AG04450 (cell line): ENCODE data around the gene NINJ2. TPM values are rescaled to one million over a fixed set of nuclear protein-coding genes. Genes with fewer than 3 reads are reported as not detected.
"Not testable (repeated sequence)": the region's sequence is repeated elsewhere in the genome, so short reads cannot be mapped to it uniquely, and the experiment has no call there.

Experiments
- CTCF ChIA-PET: fragments of 300-600, 350-600 bp; formaldehyde crosslinking; extraction: SDS; loops from one replicate; lab custom pipeline; 2022; ENCODE audit warnings: antibody characterized with exemption, inconsistent platforms; lab: Charles Lee
- POLR2A ChIA-PET: fragments of 350-600 bp; formaldehyde crosslinking; extraction: SDS; loops from one replicate; lab custom pipeline; 2021; ENCODE audit warnings: antibody characterized with exemption, inconsistent platforms; lab: Yijun Ruan, JAX
- DNase-seq: peaks from one replicate; pipeline ENCODE4 v3.0.0-alpha.2; 2011; ENCODE audit warnings: low read depth, low spot score
- H3K27ac ChIP-seq: one replicate; pipeline ENCODE4 v1.5.1; 2012; ENCODE audit warnings: low read depth, low read length, control low read depth
- H3K27me3 ChIP-seq: one replicate; pipeline ENCODE4 v1.6.0; 2012; ENCODE audit warnings: low read length; ENCODE audit not compliant: control insufficient read depth, insufficient read depth
- H3K4me3 ChIP-seq: 2 replicates; pipeline ENCODE4 v1.5.1; 2011; ENCODE audit warnings: mild to moderate bottlenecking, low read depth, low read length, control low read depth
- H3K9me3 ChIP-seq: 2 replicates; pipeline ENCODE4 v1.5.1; 2012; ENCODE audit warnings: low read length; ENCODE audit not compliant: control insufficient read depth, insufficient read depth
- polyA plus RNA-seq: library from polyadenylated mRNA; depleted of rRNA; stranded (reverse); fragments of >200 nt; gene quantifications from 2 replicates; pipeline ENCODE4 v1.2.3, GENCODE V29; 2011
- TF ChIP-seq, protein P1 (sequence below): IDR thresholded peaks from 2 replicates; pipeline ENCODE4 v1.5.1; 2011; ENCODE audit warnings: low read depth, low read length, control low read depth, inconsistent platforms

NINJ2 gene
- polyA plus RNA-seq, 1 experiment = not detected

DNA sequence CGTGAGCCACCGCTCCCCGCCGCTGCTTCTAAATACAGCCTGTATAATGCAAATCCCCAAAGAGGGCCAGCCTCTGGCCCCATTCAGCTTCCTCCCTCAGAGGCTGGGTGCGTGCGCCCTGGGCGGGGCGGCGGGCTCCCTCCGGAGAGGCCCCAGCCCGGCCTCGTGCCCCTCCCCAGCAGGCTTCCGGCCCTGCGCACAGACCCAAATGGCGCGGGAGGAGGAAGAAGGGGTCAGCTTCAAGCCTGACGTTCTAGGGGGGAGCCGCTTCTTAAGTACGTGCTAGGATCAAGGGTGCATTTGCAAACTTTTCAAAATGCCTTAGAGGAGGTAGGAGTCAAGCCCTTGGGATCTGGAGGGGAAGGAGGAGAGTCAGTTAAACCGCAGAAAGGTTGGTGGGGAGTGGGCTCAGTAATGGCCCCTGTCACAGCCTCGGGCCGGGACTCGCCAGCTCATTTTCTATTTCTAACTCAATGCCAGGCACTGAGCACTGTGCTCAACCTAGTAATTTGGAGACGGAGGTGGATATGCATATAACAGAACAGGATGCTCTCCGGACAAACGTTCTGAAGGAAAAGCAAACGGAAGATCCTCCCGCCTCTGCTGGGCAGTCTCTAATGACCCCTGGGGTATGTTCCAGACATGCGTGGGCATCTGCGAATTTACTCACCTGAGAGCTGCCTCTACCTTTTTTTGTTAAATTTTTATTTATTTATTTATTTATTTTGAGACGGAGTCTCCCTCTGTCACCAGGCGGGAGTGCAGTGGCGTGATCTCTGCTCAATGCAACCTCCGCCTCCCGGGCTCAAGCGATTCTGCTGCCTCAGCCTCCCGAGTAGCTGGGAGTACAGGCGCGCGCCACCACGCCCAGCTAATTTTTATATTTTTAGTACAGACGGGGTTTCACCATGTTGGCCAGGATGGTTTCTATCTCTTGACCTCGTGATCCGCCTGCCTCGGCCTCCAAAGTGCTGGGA is 32.3 kb downstream of the NINJ2 start:
- Histone ChIP-seq H3K4me3 (no peak overlapping the region), H3K9me3 (no peaks in the 10 kb centered on the region), H3K27ac (no peak overlapping the region), H3K27me3 (no peaks in the 10 kb centered on the region)
- POLR2A ChIA-PET = no interaction called here
- TF ChIP-seq, protein P1, sequence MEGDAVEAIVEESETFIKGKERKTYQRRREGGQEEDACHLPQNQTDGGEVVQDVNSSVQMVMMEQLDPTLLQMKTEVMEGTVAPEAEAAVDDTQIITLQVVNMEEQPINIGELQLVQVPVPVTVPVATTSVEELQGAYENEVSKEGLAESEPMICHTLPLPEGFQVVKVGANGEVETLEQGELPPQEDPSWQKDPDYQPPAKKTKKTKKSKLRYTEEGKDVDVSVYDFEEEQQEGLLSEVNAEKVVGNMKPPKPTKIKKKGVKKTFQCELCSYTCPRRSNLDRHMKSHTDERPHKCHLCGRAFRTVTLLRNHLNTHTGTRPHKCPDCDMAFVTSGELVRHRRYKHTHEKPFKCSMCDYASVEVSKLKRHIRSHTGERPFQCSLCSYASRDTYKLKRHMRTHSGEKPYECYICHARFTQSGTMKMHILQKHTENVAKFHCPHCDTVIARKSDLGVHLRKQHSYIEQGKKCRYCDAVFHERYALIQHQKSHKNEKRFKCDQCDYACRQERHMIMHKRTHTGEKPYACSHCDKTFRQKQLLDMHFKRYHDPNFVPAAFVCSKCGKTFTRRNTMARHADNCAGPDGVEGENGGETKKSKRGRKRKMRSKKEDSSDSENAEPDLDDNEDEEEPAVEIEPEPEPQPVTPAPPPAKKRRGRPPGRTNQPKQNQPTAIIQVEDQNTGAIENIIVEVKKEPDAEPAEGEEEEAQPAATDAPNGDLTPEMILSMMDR = no peak
- CTCF ChIA-PET = interaction anchor here (2.4 kb wide), 1 partner anchor 121 kb away, joined by 14 read pairs; the partner anchor contains the start of gene WNK1
- no peak for DNase-seq

DNA sequence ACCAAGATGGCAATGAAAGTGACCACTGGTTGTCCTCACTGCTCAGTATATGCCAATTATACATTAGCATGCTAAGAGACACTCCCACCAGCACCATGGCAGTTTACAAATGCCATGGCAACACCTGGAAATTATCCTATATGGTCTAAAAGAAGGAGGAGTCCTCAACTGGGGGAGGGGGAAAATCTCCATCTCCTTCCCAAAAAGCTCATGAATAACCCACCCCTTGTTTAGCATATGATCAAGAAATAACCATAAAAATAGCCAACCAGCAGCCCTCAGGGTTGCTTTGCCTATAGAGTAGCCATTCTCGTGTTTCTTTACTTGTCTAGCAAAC is 34.5 kb downstream of the NINJ2 start:
- H3K4me3 ChIP-seq, DNase-seq, H3K9me3 ChIP-seq, POLR2A ChIA-PET, H3K27me3 ChIP-seq, CTCF ChIA-PET, H3K27ac ChIP-seq: not testable (repeated sequence)

DNA sequence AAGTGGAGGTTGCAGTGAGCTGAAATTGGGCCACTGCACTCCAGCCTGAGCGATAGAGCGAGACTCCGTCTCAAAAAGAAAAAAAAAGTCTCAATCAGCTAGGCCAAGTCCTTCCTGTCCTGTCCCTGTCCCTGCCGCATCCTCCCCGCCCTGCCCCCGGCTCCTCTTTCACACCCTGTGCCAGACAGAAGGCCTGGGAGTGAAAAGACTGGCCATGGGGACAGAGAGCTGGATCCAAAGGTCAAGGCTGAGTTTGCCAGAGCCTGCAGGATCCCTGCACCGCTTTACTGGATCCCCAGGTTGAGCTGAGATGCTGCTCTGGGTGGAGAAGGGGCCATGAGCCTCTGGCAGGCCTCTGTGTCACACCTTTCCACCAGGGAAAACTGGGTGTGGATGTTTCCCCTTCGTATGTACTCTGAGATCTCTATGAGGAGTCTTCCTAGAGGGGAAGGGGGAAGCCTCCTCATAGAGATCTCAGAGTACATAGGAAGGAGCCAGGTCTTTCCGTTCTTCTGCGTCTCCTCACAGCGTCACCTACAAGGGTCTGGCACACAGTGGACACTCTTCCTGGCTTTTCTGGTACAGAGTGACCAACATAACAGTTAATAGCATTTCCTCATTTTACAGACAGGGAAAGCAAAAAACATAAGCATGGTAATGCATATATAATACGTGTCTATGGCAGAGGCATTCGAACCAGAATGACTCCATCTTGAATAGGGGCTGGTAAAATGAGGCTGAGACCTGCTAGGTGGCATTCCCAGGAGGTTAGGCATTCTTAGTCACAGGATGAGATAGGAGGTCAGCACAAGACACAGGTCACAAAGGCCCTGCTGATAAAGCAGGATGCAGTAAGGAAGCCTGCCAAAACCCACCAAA is 35.1 kb downstream of the NINJ2 start:
- ChIA-PET POLR2A (no interaction called here), CTCF (interaction anchor here (1.3 kb wide), 1 partner anchor 52 kb away, joined by 3 read pairs; no protein-coding TSS in a partner anchor)
- no peak overlapping the region for H3K27ac ChIP-seq
- no peak for DNase-seq
- TF ChIP-seq, protein P1 = no peak
- H3K27me3 ChIP-seq = no peaks in the 10 kb centered on the region
- no peak overlapping the region for H3K4me3 ChIP-seq
- no peaks in the 10 kb centered on the region for H3K9me3 ChIP-seq

DNA sequence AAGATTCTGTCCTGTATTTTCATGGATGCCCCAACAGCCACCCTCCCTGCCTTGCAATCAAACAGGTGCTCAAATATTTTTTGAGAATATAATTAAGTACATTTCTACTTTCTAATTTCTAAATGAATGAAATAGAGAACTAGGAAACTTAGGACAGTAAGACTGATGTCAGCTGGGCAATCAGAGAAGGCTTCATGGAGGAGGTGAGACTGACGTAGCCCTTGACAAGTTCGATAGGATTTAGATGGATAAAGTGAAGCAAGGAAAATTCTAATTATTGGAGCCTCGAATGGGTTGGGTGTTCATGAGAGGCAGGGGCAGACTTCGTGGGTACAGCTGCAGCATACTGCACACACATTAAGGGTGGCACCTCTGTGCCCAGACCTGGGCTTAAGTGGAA is 36.0 kb downstream of the NINJ2 start:
- TF ChIP-seq, protein P1 = no peak
- H3K4me3 ChIP-seq = no peak overlapping the region
- CTCF ChIA-PET = interaction anchor here (1.3 kb wide), 1 partner anchor 51 kb away, joined by 3 read pairs; no protein-coding TSS in a partner anchor
- POLR2A ChIA-PET = no interaction called here
- DNase-seq = no peak
- no peaks in the 10 kb centered on the region for H3K9me3 ChIP-seq
- H3K27me3 ChIP-seq = no peaks in the 10 kb centered on the region
- H3K27ac ChIP-seq = no peak overlapping the region

DNA sequence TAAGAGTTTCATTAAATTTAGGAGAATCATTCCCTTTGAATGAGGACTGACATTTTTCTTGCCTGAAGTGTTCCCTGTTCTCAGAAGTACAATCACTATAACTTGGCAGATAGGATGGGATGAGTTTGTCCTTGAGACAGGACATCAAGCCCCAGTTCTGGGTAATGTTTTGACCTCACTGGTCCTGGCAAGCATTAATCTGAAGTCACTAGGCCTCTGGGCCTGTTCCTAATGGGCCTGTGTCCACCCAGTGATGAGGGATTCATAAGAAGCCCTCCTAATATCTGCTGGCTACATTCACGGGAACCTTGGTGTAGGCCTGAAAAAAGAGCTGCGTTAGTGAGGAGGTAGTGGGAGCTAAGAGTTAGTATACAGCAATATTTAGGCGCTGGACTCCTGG is 37.2 kb downstream of the NINJ2 start:
- CTCF ChIA-PET = no interaction called here

More for the DNA sequence above, 37.2 kb downstream of the NINJ2 start:
- Histone ChIP-seq H3K4me3 (no peak overlapping the region), H3K27me3 (no peaks in the 10 kb centered on the region), H3K9me3 (no peaks in the 10 kb centered on the region), H3K27ac (no peak overlapping the region)
- TF ChIP-seq, protein P1 = no peak
- DNase-seq = no peak
- POLR2A ChIA-PET = no interaction called here
